HG02642 (cell line): Measurements from ENCODE around the gene CYB561A3.

Experiments
- ATAC-seq: cut with Tn5 transposase; IDR thresholded peaks from one replicate; pipeline ENCODE4 v1.9.1; 2021; ENCODE audit warnings: mild to moderate bottlenecking; ENCODE audit not compliant: unreplicated experiment, poor library complexity

The CYB561A3 gene

GRCh38 chr11:61331651-61332050, 30.0 kb downstream of the CYB561A3 start:
- no peak for ATAC-seq

GRCh38 chr11:61329871-61330270, 31.8 kb downstream of the CYB561A3 start:
- no peak for ATAC-seq

GRCh38 chr11:61328351-61328750, 33.3 kb downstream of the CYB561A3 start:
- ATAC-seq, result no peak

- no peak for ATAC-seq
These were observed 34.0 kb downstream of the CYB561A3 start for GRCh38 chr11:61327669-61328071.

GRCh38 chr11:61325649-61326414, 35.9 kb downstream of the CYB561A3 start:
- no peak for ATAC-seq

- ATAC-seq, result no peak
These were observed 46.4 kb downstream of the CYB561A3 start for GRCh38 chr11:61315260-61315659.

GRCh38 chr11:61310749-61311148, 50.9 kb downstream of the CYB561A3 start:
- no peak for ATAC-seq

GRCh38 chr11:61309739-61310138, 51.9 kb downstream of the CYB561A3 start:
- ATAC-seq, result no peak

- no peak for ATAC-seq
These were observed 52.5 kb downstream of the CYB561A3 start for GRCh38 chr11:61309141-61309540.

GRCh38 chr11:61307354-61307753, 54.3 kb downstream of the CYB561A3 start:
- no peak for ATAC-seq

- ATAC-seq, result no peak
These were observed 55.5 kb downstream of the CYB561A3 start for GRCh38 chr11:61306221-61306620.

- ATAC-seq, result no peak
These were observed 56.3 kb downstream of the CYB561A3 start for GRCh38 chr11:61305417-61305816.

GRCh38 chr11:61303725-61304124, 58.0 kb downstream of the CYB561A3 start:
- no peak for ATAC-seq

- ATAC-seq, result no peak
These were observed 59.1 kb downstream of the CYB561A3 start for GRCh38 chr11:61302550-61302949.
